DMS53 (cell line): ENCODE results near the gene LRMDA.

Experiments
- DNase-seq: peaks from one replicate; lab custom pipeline; 2025; lab: John Stamatoyannopoulos, UW

LRMDA gene

DNA sequence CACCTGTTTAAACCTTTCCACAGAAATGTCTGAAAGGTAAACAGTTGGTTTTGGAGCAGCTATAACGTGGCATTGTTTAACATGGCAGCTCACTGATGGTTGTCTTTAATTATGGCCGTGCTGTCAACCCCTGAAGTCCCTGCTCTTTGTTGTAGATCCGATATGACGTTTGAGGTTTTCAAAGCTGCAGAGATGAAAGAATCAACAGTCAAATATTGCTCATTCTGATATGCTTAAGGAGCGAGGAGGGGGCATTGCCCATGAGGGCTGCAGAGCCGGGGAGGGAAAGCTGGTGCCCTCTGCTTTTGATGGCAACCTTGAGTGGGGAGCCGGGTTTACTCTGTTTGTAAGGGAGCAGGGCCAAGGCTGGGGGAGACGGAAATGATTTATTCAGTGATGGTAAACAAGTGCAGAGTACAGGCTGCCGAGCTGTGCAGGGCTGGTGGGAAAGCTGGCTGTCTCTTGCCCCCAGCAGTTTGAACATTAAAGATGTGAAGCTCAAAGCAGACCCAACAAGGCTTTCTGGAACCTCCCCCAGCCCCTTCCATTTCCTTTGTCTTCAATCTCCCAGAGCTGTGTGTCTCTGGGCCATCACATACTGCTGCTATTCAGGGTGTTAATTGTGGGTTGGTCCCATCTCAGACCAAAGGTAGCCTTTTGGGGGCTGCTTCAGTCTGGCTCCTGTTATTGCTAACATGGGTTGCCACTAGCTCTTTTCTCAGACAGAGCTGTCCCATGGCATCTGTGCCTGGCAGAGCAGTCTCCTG lies 345.5 kb downstream of the LRMDA start:
- DNase-seq: peak; percentile 48

DNA sequence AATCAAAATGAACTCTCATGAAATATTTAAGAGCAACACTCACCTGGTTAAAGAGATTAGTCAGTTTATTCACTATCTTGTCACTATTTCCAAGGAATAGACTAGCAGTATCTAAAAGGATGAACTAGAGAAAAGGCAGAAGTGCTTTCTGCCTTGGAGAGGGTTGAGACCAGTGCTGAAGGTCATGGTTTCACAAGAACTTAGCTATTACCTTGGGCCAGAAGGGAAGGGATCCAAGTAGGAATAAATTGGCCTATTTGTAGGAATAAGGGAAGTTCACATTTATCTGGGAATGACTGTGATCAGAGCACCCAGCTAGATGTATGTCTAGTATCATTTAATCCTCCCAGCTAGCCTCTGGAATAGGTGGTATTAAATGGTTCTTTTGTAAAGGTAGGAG lies 347.2 kb downstream of the LRMDA start:
- no peak for DNase-seq

DNA sequence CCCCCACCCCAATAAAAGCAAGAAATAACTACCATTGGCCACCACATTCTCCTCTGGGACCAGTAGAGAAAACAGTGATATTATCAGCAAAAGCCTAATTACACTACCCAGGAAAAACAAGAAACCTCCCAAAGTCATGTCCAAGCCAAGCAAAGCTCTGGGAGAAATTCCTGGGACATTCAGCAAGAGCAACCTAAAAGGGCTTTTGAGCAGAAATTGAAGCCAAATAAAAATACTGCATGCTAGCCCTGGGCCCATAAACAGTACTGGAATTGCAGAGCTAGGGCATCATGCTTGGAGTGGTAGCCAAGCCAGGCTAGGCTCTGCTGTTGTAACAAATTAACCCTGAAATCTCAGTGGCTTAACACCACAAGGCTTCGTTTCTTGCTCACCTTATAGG lies 347.9 kb downstream of the LRMDA start:
- no peak for DNase-seq

DNA sequence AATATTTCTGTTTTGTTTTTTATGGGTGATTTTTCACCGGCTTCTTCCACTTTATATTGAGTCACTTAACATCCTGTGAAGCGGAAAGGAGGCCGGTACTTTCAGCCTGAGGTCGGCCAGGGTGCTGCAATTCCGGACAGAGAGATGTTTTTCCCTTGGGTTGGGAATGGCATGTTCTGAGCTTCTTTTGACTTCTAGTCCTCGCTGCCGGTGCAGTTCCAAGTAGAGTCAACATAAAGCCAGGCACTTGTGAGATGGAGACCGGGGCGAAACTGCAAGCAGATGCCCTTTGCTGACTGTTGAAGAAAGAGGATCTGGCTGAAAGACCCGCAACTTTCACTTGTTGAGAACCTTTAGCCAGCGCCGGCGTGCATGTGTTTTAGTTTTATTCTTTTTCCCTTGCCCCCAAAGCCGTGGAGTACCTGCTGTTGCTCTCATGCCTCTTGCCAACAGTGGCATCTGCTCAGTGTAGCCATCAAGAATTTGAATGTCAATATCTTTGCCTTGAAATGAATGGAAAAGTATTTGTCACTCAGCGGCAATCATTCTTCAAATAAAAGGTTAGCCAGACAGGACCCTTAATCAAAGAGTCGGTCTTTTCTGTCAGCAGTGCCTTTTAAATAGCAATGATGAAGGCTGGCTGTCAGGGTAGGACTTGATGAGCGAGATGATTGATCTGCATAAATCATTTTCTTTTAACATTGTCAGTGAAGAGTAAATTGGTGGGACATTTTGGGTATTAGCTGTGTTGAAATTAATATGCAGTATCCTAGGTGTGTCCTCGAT lies 351.2 kb downstream of the LRMDA start:
- no peak for DNase-seq

DNA sequence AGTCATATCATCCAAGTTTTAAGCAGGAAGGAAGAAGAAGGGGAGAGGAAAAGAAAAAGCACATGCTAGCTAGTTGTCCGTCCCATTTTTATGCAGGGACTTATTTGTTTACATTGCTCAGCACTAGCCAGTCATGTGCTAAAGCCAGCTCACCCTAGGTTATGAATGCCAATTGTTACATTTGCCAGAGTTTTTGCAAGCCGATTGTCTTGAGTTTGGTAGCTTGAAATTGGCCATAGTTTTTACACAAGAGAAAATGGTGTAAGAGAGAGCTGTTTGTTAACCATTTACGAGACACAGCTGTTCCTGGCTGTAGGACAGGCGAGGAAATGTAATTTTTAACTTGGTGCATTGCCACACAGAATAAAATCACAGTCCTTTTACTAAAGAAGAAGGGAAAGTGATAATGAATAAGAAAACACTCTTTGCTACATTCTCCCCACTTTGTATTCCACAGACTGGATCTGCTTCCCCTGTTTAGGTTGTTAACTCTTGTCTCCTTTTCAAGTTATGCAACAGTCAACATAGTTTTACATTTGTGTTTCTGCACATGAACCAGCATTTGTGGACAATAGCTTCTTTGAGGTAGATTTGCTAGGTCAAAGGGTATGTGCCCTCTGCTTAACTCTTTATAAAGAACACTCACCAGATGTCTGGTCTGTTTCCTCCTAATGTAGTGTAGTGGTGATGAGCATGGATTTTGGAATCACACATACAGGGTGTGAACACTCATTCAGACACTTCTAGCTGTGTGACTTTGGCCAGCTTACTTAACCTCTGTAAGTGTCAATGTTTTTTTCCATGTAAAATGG lies 357.2 kb downstream of the LRMDA start:
- no peak for DNase-seq

DNA sequence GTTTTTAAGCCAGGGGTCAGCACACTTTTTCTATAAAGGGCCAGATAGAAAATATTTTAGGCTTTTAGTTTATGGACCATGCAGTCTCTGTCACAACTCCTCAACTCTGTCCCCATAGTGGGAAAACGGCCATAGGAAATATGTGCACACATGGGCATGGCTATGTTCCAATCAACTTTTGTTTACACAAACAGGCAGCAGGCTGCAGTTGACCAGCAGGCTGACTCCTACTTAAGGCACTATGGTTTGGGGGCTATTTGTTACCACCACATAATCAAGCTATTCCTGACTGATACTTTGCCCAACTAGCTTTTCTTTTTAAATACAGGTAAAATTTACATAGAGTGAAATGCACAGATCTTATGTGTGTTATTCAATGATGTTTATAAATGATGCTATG lies 362.4 kb downstream of the LRMDA start:
- DNase-seq: no peak

DNA sequence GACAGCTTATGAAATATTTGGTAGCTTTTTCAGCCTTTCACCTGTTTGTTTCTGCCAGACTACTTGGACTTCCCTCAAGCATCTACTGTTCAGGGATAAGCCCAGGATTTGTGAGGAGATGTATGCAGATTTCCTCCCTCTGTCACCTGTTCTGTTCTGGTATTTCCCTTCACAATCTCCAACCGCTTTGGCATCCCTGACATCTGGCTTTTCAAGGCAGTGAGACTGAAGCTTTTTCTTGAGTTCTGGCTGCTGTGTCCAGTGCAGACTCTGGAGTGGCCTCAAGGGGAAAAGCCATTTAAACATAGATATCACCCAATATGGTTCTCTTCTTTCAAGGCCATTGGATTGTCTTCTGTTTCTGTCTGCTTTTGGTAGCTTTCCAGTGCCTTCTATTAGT lies 369.7 kb downstream of the LRMDA start:
- no peak for DNase-seq

DNA sequence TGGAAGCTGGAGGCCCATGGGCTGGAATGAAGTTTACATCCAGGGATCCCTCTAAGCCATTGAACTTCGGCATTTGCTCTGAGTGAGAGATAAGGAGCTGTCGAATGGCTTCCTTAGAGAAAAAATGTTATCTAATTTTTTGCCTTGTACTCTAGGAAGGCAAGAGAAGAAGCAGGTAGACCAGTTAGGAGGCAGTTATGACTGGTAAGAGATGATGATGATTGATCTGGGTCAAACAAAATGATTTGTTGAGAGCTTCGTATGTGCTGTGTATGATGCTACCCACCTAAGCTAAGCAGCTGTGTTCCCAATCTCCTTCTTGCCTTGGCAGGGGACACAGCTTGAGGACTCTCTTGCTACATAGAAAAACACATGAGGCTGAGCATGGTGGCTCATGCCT lies 370.2 kb downstream of the LRMDA start:
- DNase-seq: no peak

DNA sequence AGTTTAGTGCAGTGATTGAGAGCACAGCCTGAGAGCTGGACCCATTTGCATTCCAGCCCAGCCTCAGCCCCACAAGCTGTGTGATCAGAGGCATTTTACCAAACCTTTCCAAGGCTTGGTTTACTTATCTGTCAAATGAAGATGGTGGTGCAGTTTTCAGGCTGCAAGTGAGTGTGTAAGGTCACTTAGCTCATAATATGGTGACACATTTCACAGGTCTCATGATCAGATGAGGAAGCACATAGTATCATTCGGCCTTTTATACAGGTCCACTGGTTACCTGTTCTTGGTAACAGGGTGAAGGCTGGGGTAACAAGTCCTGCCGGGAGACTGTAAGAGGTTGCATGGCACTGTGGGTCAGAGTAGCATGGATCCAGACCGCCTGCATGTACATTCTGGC lies 371.7 kb downstream of the LRMDA start:
- DNase-seq: no peak

DNA sequence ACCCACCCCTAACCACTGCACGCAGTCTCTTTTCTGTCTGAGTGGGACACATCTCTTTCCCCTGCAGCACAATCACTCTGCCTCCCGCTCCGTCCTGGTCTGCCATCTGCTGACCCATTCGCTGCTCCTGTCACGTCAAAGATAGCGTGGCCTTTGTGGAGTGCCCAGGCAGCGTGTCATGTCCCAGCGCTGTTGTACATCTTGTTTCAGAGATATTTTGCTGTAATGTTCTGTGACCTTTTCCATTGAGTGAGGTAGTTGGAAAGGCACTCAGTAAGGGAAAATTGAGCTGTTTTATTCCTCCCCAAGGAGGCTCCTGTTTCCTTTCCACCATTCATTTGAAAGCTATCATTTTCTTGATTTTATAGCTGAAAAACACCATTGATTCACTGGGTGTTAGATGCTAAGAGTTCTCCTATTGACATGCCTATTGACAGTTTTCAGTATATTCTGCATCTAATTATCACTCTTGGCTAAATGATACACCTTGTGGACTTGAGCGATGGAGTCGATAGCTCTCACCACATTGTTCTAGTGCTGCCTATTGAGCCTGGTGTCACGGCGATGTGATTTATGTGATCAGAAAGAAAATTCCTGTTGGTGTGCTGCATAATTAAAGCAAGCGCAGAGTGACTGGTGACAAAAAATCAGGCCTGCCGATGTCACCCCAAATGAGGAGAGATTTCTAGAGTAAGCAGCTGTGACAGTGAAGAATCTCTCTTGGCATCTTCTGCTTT lies 372.6 kb downstream of the LRMDA start:
- DNase-seq: no peak

DNA sequence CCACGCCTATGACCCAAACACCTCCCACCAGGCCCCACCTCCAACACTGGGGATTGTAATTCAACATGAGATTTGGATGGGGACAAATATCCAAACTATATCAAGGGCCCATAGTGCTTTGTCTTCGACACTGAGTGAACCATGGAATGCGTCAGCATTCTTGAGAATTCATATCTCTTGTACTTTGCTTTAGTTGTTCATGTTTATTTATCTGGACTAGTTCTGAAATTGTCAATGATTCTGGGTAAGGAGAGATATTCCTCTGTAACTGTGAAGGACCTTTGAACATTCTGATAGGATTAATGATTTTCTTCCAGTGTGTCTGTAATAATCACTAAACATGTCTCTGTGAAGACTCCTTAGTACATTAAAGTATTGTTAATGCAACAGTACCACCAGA lies 374.8 kb downstream of the LRMDA start:
- DNase-seq: no peak

DNA sequence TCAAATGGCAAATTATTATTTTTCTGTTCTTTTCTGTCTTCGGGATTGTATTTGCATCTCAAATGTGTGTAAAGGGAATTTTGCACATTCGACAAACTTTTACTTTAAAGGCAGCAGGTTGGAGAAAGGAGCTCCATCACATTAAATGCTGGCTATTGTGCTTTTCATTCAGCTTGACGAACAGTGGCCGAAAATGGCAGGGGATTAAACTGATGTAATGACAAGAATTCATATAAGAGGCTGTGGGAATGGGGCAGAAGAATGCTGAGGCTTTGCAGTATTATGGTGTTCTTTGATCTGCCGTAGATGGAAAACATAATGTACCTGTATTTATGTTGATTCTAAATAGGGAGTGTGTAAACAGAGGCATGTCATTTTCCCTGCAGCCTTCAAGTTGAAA lies 376.0 kb downstream of the LRMDA start:
- DNase-seq: no peak

DNA sequence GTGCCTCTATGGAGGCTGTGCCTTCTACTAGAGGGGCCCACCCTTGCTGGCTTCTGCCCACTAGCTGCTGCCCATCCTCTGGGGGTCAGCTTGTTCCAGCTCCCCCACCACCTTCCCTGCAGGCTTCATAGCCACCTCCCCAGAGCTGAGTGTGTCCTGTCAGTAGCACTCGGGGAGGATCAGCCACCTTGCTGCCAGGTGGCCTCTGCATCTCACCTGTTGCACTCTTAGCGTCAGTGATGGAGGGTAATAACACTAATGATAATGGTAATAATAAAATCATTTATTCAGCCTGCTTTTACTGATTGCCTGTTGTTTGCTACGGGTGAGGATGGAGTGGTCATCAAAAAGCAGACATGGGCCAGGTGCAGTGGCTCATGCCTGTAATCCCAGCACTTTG lies 377.6 kb downstream of the LRMDA start:
- DNase-seq: no peak

DNA sequence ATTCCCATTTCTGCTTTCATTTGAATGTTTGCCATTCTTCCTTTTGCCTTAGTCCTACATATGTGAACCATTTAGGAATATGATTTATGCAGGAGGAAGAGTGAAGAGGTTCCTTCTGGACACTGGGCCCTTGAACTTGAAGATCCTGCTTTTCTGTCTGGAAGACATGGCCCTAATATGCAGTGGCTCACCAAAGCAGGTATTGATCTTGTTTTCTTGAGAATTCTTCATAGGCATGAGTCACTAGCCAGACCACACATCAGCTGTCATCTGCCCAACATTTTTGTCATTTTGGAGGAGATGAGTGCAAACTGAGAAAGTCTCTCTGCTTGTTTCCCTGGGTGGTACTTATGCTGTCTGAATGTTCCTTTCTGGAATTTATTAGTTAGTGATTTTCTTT lies 382.6 kb downstream of the LRMDA start:
- no peak for DNase-seq

DNA sequence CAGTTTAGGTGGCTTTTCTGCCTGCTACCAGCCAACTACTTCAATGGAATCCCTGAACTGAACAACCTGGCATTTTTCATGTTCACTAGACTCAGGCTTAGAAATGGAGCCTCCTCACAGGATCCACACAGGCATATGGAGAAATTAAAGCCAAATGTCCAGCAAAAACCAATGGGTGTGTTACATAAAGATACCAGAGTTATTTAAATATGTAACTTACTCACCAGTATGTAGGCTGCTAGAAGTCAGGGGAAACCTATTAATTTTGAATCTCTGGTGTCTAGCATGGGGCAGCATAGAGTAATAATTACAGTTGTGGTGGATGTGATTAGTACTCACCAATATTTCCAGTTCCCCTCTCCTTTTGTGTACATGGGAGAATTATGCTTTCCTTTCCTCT lies 383.6 kb downstream of the LRMDA start:
- no peak for DNase-seq

DNA sequence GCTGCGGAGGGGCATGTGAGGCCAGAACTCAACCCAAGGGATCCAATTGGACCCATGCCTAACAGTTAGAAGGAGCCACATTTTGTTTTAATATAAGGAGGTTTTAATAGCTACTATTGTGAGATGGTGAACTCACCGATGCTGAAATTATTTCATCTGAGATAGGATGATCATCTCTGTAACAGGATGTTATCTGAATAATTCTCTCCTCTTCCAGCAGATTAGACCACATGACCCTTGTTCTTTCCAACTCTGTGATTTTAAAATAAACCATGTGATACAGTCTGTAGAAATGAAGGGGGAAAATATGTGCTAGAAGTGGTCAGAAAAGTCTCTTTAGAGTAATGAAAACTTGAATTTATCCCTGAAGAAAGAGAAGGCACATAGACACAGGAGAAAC lies 385.8 kb downstream of the LRMDA start:
- no peak for DNase-seq

DNA sequence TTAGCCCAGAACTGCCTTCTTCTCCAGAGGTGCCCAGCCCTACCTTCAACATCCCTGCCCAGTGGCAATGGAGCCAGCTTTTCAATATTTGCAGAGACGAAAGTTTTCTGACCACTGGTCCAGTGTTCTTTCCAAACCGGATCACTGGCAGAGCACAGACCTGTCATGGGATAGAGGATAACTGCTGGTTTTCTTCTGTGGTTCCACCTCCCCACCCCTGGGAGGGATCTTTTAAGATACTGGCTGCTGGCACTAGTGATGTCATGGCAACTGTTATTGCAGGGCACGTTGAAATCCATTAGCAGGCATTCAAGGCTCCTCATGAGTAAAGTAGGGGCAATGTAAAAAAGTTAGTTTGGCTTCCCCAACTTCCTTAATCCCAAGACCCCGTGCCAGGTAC lies 387.1 kb downstream of the LRMDA start:
- no peak for DNase-seq

DNA sequence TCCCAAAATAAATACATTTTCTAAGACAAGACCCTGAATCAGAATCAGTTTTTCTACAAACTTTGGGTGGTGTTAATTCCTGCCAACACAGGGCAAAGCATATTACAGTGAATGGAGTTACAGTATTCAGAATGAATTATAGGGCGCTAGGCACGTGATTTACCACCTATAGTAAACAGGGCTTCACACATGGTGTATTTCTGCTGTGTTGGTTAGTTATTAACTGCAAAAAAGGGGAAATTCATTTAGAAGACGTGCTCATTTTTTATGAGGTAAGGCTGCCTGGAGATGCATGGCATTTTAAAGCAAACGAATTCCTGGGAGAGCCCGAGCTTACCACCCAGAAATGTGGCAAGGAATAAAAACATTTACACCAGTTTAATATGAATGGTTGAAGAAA lies 393.8 kb downstream of the LRMDA start:
- DNase-seq: no peak

DNA sequence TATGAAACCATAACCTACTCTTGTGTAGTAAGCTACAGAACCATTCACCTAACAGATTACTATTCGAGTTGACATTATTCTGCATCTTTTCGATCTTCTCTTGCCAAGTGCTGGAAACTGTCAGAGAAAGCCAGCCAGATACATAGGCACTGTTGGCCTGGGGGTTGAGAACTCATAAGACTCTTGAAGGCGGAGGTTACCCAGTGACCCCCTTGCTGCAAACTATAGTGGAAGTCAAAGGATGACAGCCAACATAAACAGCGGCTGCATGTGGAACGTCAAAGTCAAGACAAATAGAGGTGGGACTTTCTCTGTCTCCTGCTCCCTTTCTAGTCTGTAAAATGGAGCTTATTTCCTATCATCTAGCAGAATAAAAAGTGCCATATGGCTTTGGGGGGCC lies 394.2 kb downstream of the LRMDA start:
- no peak for DNase-seq

DNA sequence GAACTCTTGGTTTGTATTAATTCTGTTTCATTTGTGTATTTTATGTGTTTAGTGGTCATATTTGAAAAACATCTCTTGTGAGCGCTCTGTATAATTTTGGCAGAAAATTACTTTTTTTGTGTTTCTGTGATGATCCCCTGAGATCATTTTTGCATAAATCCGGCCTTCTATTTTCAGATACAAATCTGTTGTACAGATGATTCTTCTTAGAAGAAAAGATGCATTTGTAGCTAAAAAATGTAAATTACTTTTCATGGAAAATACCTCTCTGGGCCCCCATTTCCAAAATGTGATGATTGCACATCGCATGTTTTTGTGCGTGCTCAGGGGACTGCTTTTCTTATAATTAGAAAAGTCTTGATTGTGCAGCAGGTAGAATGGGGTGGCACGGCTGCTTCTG lies 395.4 kb downstream of the LRMDA start:
- no peak for DNase-seq

DNA sequence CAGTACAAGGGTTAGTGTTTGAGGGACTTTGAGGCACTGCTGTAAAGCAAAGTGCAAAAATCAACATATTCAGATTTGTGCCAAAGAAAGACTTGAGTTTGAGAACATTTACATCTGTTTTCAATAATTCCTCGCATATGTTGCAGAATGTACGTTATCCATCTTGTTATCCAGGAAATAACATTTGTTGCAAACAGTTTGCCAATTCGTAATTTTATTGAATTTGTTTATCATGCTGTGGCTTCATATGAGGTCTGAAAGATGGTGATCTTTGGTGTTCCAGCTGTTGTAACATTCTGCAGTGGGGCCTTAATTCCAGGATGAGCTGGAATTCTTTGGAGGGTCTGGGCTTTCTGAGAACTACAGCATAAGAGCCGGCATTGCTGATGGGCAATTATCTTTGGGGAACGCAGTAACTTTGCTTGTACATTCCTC lies 396.2 kb downstream of the LRMDA start:
- no peak for DNase-seq

DNA sequence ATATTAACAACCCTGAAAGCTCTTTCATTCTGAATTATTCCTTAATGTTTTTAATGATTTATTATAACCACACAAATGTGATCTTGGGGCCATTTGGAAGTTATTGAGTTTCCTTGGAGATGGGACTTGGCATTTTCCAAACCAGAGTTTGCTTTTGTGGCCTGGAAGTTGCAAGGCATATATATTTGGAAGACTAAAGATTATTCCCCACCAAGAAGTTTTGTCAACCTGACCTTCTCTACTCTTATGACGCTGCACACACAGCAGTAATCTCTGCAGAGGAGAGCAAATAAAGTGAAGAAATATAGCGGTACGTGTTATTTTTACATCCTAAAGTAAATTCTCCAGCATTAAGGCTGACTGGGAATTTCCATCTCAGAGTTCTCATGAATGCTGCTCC lies 397.0 kb downstream of the LRMDA start:
- DNase-seq: no peak
